ENCODE data around the gene ZSCAN10. TPM values are rescaled to one million over a fixed set of nuclear protein-coding genes. Genes with fewer than 3 reads are reported as not detected.
A peak's percentile ranks its signal among the peaks of the same experiment; 100 is the strongest.

The ZSCAN10 gene
- total RNA-seq, 2 experiments from 2014 or later = 0.19 TPM; not detected in 1

DNA sequence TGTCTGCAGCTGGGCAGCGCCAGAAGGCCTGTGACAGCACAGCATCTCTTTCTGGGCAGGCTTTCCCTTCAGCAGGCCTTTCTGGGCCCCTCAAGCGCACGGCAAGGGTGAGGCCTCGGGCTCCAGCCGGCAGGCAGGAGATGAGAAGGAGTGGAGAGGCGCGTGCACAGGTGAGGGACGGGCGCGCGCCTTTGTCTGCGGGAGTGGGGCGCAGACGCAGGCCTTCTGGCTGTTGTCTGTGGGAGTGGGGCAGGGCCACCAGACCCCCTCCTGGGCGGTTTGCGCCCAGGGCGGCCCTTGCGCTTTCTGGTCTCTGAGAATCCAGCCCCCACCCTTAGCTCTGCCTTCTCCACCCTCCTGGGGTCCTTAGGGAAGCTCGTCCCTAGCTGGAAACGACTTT, 19.8 kb upstream of the ZSCAN10 start:
- no peak for DNase-seq
- Mint-ChIP-seq H3K4me3 (no peak overlapping the region), H3K27me3 (peaks cover under 1% of the 10 kb centered on the region), H3K36me3 (no peaks in the 10 kb centered on the region), H3K9me3 (no peaks in the 10 kb centered on the region), H3K4me1 (ENCODE audit: low read depth) (peaks cover 5% of the 10 kb centered on the region), H3K27ac (no peak overlapping the region)
- intact Hi-C loops (cut with micrococcal nuclease) = no loop called here
- CTCF ChIA-PET = interaction anchor here (1.1 to 5.0 kb wide), 3 partner anchors 11 to 17 kb away, joined by 4 to 22 read pairs (median 5); no protein-coding TSS in a partner anchor
- POLR2A ChIA-PET = no interaction called here

GRCh38 chr16:3118204-3118790, 19.2 kb upstream of the ZSCAN10 start:
- Mint-ChIP-seq H3K27ac (no peak overlapping the region), H3K4me3 (no peak overlapping the region), H3K4me1 (ENCODE audit: low read depth) (no peaks in the 10 kb centered on the region), H3K9me3 (no peaks in the 10 kb centered on the region), H3K36me3 (no peaks in the 10 kb centered on the region), H3K27me3 (peaks cover 4% of the 10 kb centered on the region)
- ChIA-PET POLR2A (no interaction called here), CTCF (interaction anchor here (0.7 to 5.0 kb wide), 5 partner anchors 11 to 60 kb away, joined by 3 to 22 read pairs (median 4); no protein-coding TSS in a partner anchor)
- intact Hi-C loops (cut with micrococcal nuclease) = no loop called here
- no peak for DNase-seq

DNA sequence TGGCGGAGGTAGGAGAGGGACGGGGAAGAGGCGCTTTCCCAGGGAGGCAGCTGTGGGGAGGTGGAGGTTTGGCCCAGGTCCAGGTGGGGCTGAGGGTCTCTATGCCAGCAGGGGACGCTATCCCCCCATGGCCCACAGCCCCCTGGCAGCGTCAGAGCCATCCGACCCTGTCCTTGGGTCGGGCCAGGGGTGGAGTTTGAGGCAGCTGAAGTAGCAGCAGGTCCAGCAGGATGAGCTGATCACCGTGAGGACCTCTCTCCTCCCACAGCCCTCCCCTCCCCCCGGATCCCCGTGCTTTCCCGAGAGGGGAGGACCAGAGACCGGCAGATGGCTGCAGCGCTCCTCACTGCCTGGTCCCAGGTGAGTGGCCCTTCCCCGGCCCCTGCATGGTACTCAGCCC, 16.5 kb upstream of the ZSCAN10 start:
- ChIA-PET CTCF (interaction anchor here (0.8 to 5.0 kb wide), 4 partner anchors 14 to 84 kb away, joined by 3 to 22 read pairs (median 4); no protein-coding TSS in a partner anchor), POLR2A (no interaction called here)
- intact Hi-C loops (cut with micrococcal nuclease) = no loop called here
- no peak for DNase-seq
- no peak overlapping the region for H3K4me3 Mint-ChIP-seq
- H3K4me1 Mint-ChIP-seq (ENCODE audit: low read depth) = no peaks in the 10 kb centered on the region
- no peak overlapping the region for H3K27ac Mint-ChIP-seq
- H3K36me3 Mint-ChIP-seq = no peaks in the 10 kb centered on the region
- no peaks in the 10 kb centered on the region for H3K9me3 Mint-ChIP-seq
- peaks cover 12% of the 10 kb centered on the region for H3K27me3 Mint-ChIP-seq

DNA sequence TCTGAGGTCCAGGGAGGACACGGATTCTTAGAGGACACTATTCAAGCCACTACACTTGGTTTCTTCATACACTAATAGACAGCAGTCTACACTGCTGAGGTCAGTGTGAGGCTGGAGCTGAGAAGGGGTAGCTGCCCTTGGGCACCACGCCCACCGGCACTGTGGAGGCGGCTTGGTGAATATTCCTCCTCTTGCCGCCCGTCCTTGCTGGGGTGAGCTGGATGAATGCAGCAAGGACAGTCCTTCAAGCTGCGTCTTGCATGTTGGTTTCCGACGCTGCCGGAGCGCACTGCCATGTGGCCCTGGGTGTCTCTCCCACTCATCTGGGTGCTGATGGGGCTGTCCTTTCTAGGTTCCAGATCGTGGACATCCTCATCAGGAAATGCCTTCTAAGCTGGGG, 15.9 kb upstream of the ZSCAN10 start:
- CTCF ChIA-PET = interaction anchor here (1.0 to 5.0 kb wide), 4 partner anchors 15 to 87 kb away, joined by 3 to 22 read pairs (median 6); no protein-coding TSS in a partner anchor
- Mint-ChIP-seq H3K4me3 (no peak overlapping the region), H3K36me3 (no peaks in the 10 kb centered on the region), H3K9me3 (no peaks in the 10 kb centered on the region), H3K27ac (no peak overlapping the region), H3K4me1 (ENCODE audit: low read depth) (no peaks in the 10 kb centered on the region), H3K27me3 (peaks cover 12% of the 10 kb centered on the region)
- intact Hi-C loops (cut with micrococcal nuclease) = no loop called here
- POLR2A ChIA-PET = no interaction called here
- no peak for DNase-seq

DNA sequence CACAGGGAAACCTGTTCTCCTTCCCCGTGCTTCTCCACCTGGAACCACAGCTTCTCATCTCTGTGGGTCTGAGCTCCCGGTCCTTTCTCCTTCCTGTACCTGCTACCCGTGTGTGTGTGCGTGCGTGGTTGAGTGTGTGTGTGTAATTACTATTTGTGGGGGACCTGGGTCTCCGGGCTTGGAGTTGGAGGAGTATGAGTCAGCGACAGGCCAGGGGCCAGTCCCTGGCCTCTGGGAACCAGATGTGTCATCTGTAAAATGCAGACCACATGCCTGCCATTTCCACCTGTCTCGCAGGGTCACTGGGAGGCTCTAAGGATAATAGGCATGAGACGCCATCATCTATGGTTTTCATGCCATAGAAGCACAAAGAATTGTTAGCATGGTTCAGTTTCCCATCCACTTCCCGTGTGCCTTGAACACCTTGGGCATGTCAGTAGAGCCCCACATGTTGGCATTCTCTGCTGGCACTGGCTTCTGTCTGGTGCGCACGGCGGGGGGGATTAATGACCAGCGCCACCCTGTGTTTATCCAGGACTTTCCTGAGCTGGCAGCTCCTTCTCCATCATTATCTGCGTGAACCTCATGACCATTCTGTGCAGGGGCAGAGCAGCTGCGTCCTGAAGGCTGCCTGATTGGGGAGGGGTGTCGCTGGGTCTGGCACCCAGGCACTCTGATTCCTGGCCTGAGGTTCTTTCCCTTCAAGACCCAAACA, 14.8 kb upstream of the ZSCAN10 start:
- H3K4me3 Mint-ChIP-seq = no peak overlapping the region
- no peak overlapping the region for H3K27ac Mint-ChIP-seq
- no peak for DNase-seq
- peaks cover 12% of the 10 kb centered on the region for H3K27me3 Mint-ChIP-seq
- H3K36me3 Mint-ChIP-seq = no peaks in the 10 kb centered on the region
- ChIA-PET CTCF (interaction anchor here (1.0 to 5.0 kb wide), 4 partner anchors 16 to 86 kb away, joined by 3 to 22 read pairs (median 6); no protein-coding TSS in a partner anchor), POLR2A (interaction anchor here (0.6 kb wide), 1 partner anchor 11 kb away, joined by 3 read pairs; no protein-coding TSS in a partner anchor)
- H3K9me3 Mint-ChIP-seq = no peaks in the 10 kb centered on the region
- intact Hi-C loops (cut with micrococcal nuclease) = no loop called here
- H3K4me1 Mint-ChIP-seq (ENCODE audit: low read depth) = no peaks in the 10 kb centered on the region

DNA sequence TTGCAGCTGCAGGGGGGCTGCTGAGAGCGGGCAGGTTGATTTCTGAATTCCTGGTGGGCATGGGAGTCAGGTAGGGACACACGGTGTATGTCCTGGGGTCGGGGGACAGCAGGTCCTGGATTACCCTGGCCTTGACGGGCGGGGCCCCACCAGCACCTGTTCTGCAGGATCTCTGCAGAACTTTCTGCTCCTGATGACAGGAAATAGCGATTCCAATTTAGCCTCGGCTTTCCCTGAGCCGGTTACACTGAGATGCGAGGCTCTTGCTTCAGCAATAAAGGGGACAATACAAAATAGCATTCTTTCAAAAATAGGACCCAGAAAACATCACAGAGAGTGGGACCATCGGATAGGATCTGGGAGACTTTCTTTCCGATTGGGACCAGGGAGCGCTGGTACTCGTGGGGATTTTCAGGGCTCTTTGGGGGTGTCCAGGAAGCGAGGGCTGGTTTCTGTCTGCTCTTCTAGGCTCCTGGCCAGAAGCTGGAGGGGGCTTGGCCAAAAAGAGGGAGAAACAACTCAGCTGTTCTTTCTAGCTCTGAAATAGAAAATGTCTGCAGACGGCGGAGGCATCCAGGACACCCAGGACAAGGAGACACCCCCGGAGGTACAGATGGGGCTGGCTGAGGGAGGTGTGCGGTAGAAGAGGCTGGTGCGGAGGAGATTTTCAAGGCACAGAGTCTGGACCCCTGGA, 13.9 kb upstream of the ZSCAN10 start:
- Mint-ChIP-seq H3K27ac (no peak overlapping the region), H3K36me3 (no peaks in the 10 kb centered on the region), H3K4me1 (ENCODE audit: low read depth) (no peaks in the 10 kb centered on the region), H3K9me3 (no peaks in the 10 kb centered on the region), H3K27me3 (peaks cover 12% of the 10 kb centered on the region), H3K4me3 (no peak overlapping the region)
- intact Hi-C loops (cut with micrococcal nuclease) = no loop called here
- no peak for DNase-seq
- CTCF ChIA-PET = interaction anchor here (1.1 kb wide), 1 partner anchor 15 kb away, joined by 3 read pairs; no protein-coding TSS in a partner anchor
- POLR2A ChIA-PET = interaction anchor here (0.6 kb wide), 1 partner anchor 12 kb away, joined by 3 read pairs; no protein-coding TSS in a partner anchor

GRCh38 chr16:3112058-3112880, 13.2 kb upstream of the ZSCAN10 start, which contains the start of gene ZNF205:
Gene ZNF205, plus strand, starts transcription at chr16:3112586. Its CDS starts 845 bp downstream, at chr16:3113431.
- Mint-ChIP-seq H3K9me3 (no peaks in the 10 kb centered on the region), H3K27ac (no peak within 1 kb of the TSS), H3K4me1 (ENCODE audit: low read depth) (peaks cover 3% of the 10 kb centered on the region), H3K4me3 (no peak within 1 kb of the TSS), H3K36me3 (no peaks in the 10 kb centered on the region), H3K27me3 (peaks cover 12% of the 10 kb centered on the region)
- ChIA-PET CTCF (interaction anchor here (1.1 to 1.6 kb wide), 4 partner anchors 11 to 81 kb away, joined by 3 to 4 read pairs (median 4); no protein-coding TSS in a partner anchor), POLR2A (no interaction called here)
- intact Hi-C loops (cut with micrococcal nuclease) = no loop called here
- DNase-seq = no peak

GRCh38 chr16:3106205-3106928, 7.3 kb upstream of the ZSCAN10 start:
- POLR2A ChIA-PET = interaction anchor here (0.8 to 1.7 kb wide), 4 partner anchors 10 to 30 kb away, joined by 3 to 7 read pairs (median 4); partner anchors contain the start of gene ZNF213
- Mint-ChIP-seq H3K27ac (peak overlapping the region; percentile 87), H3K9me3 (no peaks in the 10 kb centered on the region), H3K27me3 (no peaks in the 10 kb centered on the region), H3K4me3 (peak overlapping the region; percentile 78), H3K36me3 (no peaks in the 10 kb centered on the region), H3K4me1 (ENCODE audit: low read depth) (peaks cover 25% of the 10 kb centered on the region)
- CTCF ChIA-PET = interaction anchor here (0.8 to 13.1 kb wide), 10 partner anchors 11 to 78 kb away, joined by 3 to 266 read pairs (median 5); no protein-coding TSS in a partner anchor
- DNase-seq = peak; percentile 95
- intact Hi-C loops (cut with micrococcal nuclease) = no loop called here

- Mint-ChIP-seq H3K9me3 (no peaks in the 10 kb centered on the region), H3K36me3 (no peaks in the 10 kb centered on the region), H3K27ac (peak overlapping the region; percentile 92), H3K4me1 (ENCODE audit: low read depth) (peaks cover 35% of the 10 kb centered on the region), H3K27me3 (no peaks in the 10 kb centered on the region), H3K4me3 (peak overlapping the region; percentile 79)
- DNase-seq = peak; percentile 54
- POLR2A ChIA-PET = no interaction called here
- CTCF ChIA-PET = interaction anchor here (0.7 to 13.1 kb wide), 16 partner anchors 9 to 70 kb away, joined by 3 to 266 read pairs (median 4); partner anchors contain the start of genes ZNF205 and ZNF213
- intact Hi-C loops (cut with micrococcal nuclease) = loop anchor here (2.0 kb wide), 2 partner anchors 51 to 79 kb away; partner anchors contain the start of gene HCFC1R1
These were observed 2.9 kb upstream of the ZSCAN10 start for GRCh38 chr16:3101841-3102470.

Data from activated CD4-positive, alpha-beta memory T cell treated with anti-CD3 and anti-CD28 coated beads for 36 hours (primary cell).